ENCODE data around the gene CASQ2. TPM values are rescaled to one million over a fixed set of nuclear protein-coding genes. Genes with fewer than 3 reads are reported as not detected.

Gene CASQ2
- total and polyA plus RNA-seq, 2 of the 4 experiments (the other 2 are of a cell fraction): not detected

GRCh38 chr1:115781851-115782250, 13.3 kb upstream of the CASQ2 start:
- WGBS, 2 experiments (ENCODE audit: extremely low coverage in 2 of 2, insufficient read length in 1 of 2): no CpG with 5 or more reads among the region's 3 CpGs
- no peaks in the 10 kb centered on the region for H3K36me3 ChIP-seq (ENCODE audit: control insufficient read depth, insufficient read depth, low read length)
- no peak overlapping the region for H2BK5ac ChIP-seq (ENCODE audit: low read depth, low read length, poor library complexity, severe bottlenecking)
- H3K27me3 ChIP-seq (ENCODE audit: control insufficient read depth, insufficient read depth, low read length): peaks cover 5% of the 10 kb centered on the region
- CTCF ChIA-PET: no interaction called here
- no peak overlapping the region for H4K8ac ChIP-seq (ENCODE audit: low read depth in 2 of 2, low read length in 2 of 2)
- no peak overlapping the region for H3K56ac ChIP-seq (ENCODE audit: extremely low read depth, insufficient read depth, low read length)
- H3K14ac ChIP-seq (replicated peaks; ENCODE audit: low read depth, low read length): no peak overlapping the region
- H3K9ac ChIP-seq (ENCODE audit: low read depth, low read length): no peak overlapping the region
- BruUV-seq (replicated peaks): no TSS peak
- no peak for ATAC-seq (ENCODE audit: low read depth)
- H2BK120ac ChIP-seq (ENCODE audit: low read depth, low read length): no peak overlapping the region
- in situ Hi-C loops (cut with MboI; ENCODE audit: low sequenced_read_pairs): no loop called here
- no peaks in the 10 kb centered on the region for H3K9me1 ChIP-seq (ENCODE audit: insufficient read depth, low read length)
- POLR2A ChIA-PET (ENCODE audit: unreplicated experiment): no interaction called here
- dilution Hi-C loops (cut with HindIII; ENCODE audit: low sequenced_read_pairs, unreplicated experiment): no loop called here
- H4K20me1 ChIP-seq (ENCODE audit: insufficient read depth, low read length): no peaks in the 10 kb centered on the region
- H3K9me3 ChIP-seq (ENCODE audit: control insufficient read depth, insufficient read depth, low read length): no peaks in the 10 kb centered on the region
- intact Hi-C loops (cut with micrococcal nuclease): no loop called here
- TF ChIP-seq MXI1 (IDR thresholded peaks at IDR 0.05; ENCODE audit: borderline replicate concordance, low read depth, low read length) (no peak), MAFK (IDR thresholded peaks at IDR 0.05; ENCODE audit: low read depth, low read length) (no peak), RCOR1 (IDR thresholded peaks at IDR 0.05; ENCODE audit: insufficient replicate concordance, low read length) (no peak), CTCF (conservative IDR thresholded peaks at IDR 0.05; ENCODE audit: low read depth, low read length) (no peak), SMC3 (IDR thresholded peaks at IDR 0.05; ENCODE audit: low read depth, low read length) (no peak), FOS (IDR thresholded peaks at IDR 0.05; ENCODE audit: low read depth, low read length) (no peak)
- no peak overlapping the region for H3K4me3 ChIP-seq (ENCODE audit: insufficient read depth, low read depth, low read length)
- H2AK5ac ChIP-seq (ENCODE audit: low read depth, low read length): no peak overlapping the region
- no peak overlapping the region for H2AK9ac ChIP-seq (replicated peaks; ENCODE audit: low read depth, low read length, poor library complexity)
- no peak overlapping the region for H3K18ac ChIP-seq (ENCODE audit: low read depth, low read length)
- H2BK20ac ChIP-seq (ENCODE audit: low read depth, low read length): no peak overlapping the region
- DNase-seq: no peak
- no peak overlapping the region for H3K4ac ChIP-seq (ENCODE audit: low read depth, low read length)
- no peaks in the 10 kb centered on the region for H3K4me1 ChIP-seq (ENCODE audit: control insufficient read depth, insufficient read depth, low read length)
- no peak overlapping the region for H2BK15ac ChIP-seq (ENCODE audit: low read depth, low read length)
- H4K5ac ChIP-seq (ENCODE audit: low read depth, low read length): no peak overlapping the region
- no peak overlapping the region for H2AFZ ChIP-seq (replicated peaks; ENCODE audit: low read length, poor library complexity)
- H3K27ac ChIP-seq (ENCODE audit: insufficient read depth, low read length): no peak overlapping the region
- no peak overlapping the region for H4K91ac ChIP-seq (ENCODE audit: insufficient read depth, low read depth, low read length)
- no peak overlapping the region for H3K4me2 ChIP-seq (ENCODE audit: low read depth, low read length)
- H3K23ac ChIP-seq (ENCODE audit: low read depth, low read length): no peak overlapping the region
- no peaks in the 10 kb centered on the region for H3K79me1 ChIP-seq (ENCODE audit: low read depth in 1 of 2, low read length in 2 of 2)

Data from IMR-90 (cell line).